HCT116 (cell line): Measurements from ENCODE around the gene ATP6V0A1. TPM values are rescaled to one million over a fixed set of nuclear protein-coding genes. Genes with fewer than 3 reads are reported as not detected.

Source experiments
- ATAC-seq: fragments of 200-7000 bp; cut with Tn5 transposase; 2 replicates; pipeline ENCODE4 v1.9.1; 2020; ENCODE audit warnings: mild to moderate bottlenecking, moderate library complexity
- BruUV-seq: library from RNA; stranded (reverse); fragments of 400-500 nt; replicated peaks from 2 replicates; lab custom pipeline; 2021; lab: Mats Ljungman, UMichigan
- CTCF ChIA-PET: fragments of 300-600 bp; sonication (Branson Sonifier 250); formaldehyde crosslinking; loops from one replicate; lab custom pipeline; 2021; ENCODE audit warnings: antibody characterized with exemption; lab: Charles Lee
- POLR2A ChIA-PET: fragments of 300-600, 350-600 bp; sonication (Branson Sonifier 250); formaldehyde crosslinking; loops from one replicate; lab custom pipeline; 2021; ENCODE audit warnings: antibody characterized with exemption; lab: Charles Lee
- RAD21 ChIA-PET, 2 experiments: fragments of 300-600 bp; sonication (Branson Sonifier 250); formaldehyde crosslinking; loops; one replicate each; lab custom pipeline; 2023; ENCODE audit warnings: low total read pairs in 2 of 2; ENCODE audit not compliant: uncharacterized antibody in 2 of 2, unreplicated experiment in 2 of 2, low non-redundant PET in 1 of 2; lab: Charles Lee
- DNase-seq: peaks from one replicate; pipeline ENCODE4 v3.0.0-alpha.2; 2010; ENCODE audit warnings: low read depth, low spot score
- H2AFZ ChIP-seq: fragments of 200-600 bp; shearing (Covaris generic), sonication (generic); 2 replicates; pipeline ENCODE4 v1.6.1; 2017; ENCODE audit warnings: low read depth, mixed run types, mixed read lengths, antibody characterized with exemption, low read length; ENCODE audit not compliant: poor library complexity, severe bottlenecking
- H3K27ac ChIP-seq: 2 replicates; pipeline ENCODE4 v1.5.1; 2012; ENCODE audit warnings: low read depth, low read length
- H3K27me3 ChIP-seq: fragments of 200-600 bp; sonication (generic); 2 replicates; pipeline ENCODE4 v1.6.1; 2016; ENCODE audit warnings: mixed run types, low read length, mixed read lengths; ENCODE audit not compliant: insufficient read depth
- H3K36me3 ChIP-seq, 2 experiments: fragments of 200-500 bp in 1 of 2; fragments of 200-600 bp in 1 of 2; sonication (Bioruptor generic) in 1 of 2; sonication (generic) in 1 of 2; 2 replicates each; pipeline versions ENCODE4 v1.5.1 to v1.6.1; 2014 to 2016; ENCODE audit warnings: low read length in 2 of 2, inconsistent platforms in 1 of 2, mixed read lengths in 1 of 2, mixed run types in 1 of 2; ENCODE audit not compliant: insufficient read depth in 2 of 2, control insufficient read depth in 1 of 2
- H3K4me1 ChIP-seq, 2 experiments: fragments of 200-600 bp in 1 of 2; sonication (generic) in 1 of 2; 2 replicates each; pipeline versions ENCODE4 v1.5.1 to v1.6.1; 2012 to 2017; ENCODE audit warnings: low read length in 2 of 2, inconsistent platforms in 1 of 2, mild to moderate bottlenecking in 1 of 2, mixed read lengths in 1 of 2, mixed run types in 1 of 2, moderate library complexity in 1 of 2; ENCODE audit not compliant: insufficient read depth in 2 of 2, control insufficient read depth in 1 of 2
- H3K4me2 ChIP-seq: fragments of 200-600 bp; sonication (generic); 2 replicates; pipeline ENCODE4 v1.6.1; 2017; ENCODE audit warnings: mixed run types, low read length, mixed read lengths
- H3K4me3 ChIP-seq, 2 experiments: fragments of 200-600 bp in 1 of 2; sonication (generic) in 1 of 2; replicated peaks in 1 of 2; 2 replicates each; pipeline ENCODE4 v1.5.1; 2011 to 2016; ENCODE audit warnings: low read length in 2 of 2, control low read depth in 1 of 2, low read depth in 1 of 2, mild to moderate bottlenecking in 1 of 2, mixed read lengths in 1 of 2, mixed run types in 1 of 2
- H3K79me2 ChIP-seq: fragments of 200-600 bp; sonication (generic); 2 replicates; pipeline ENCODE4 v1.6.1; 2017; ENCODE audit warnings: mild to moderate bottlenecking, mixed run types, low read length, moderate library complexity, mixed read lengths; ENCODE audit not compliant: insufficient read depth
- H3K9ac ChIP-seq: fragments of 200-600 bp; sonication (generic); 2 replicates; pipeline ENCODE4 v1.6.1; 2016; ENCODE audit warnings: low read length, mixed read lengths
- H3K9me2 ChIP-seq: fragments of 200-600 bp; sonication (generic), shearing (Covaris generic); 2 replicates; pipeline ENCODE4 v1.6.1; 2017; ENCODE audit warnings: mixed run types, mild to moderate bottlenecking, moderate library complexity; ENCODE audit not compliant: insufficient read depth
- H3K9me3 ChIP-seq, 2 experiments: fragments of 200-500 bp in 1 of 2; fragments of 200-600 bp in 1 of 2; sonication (Bioruptor generic) in 1 of 2; sonication (generic) in 1 of 2; 2 replicates each; pipeline ENCODE4 v1.6.1; 2014 to 2017; ENCODE audit warnings: low read length in 2 of 2, mixed read lengths in 2 of 2, inconsistent platforms in 1 of 2, low read depth in 1 of 2, mild to moderate bottlenecking in 1 of 2, mixed run types in 1 of 2, moderate library complexity in 1 of 2; ENCODE audit not compliant: control insufficient read depth in 1 of 2, insufficient read depth in 1 of 2
- H4K20me1 ChIP-seq: fragments of 200-600 bp; sonication (generic), shearing (Covaris generic); 2 replicates; pipeline ENCODE4 v1.6.1; 2017; ENCODE audit warnings: mixed run types, mild to moderate bottlenecking, moderate library complexity; ENCODE audit not compliant: insufficient read depth
- CTCF ChIP-seq, 3 experiments: fragments of 200-600 bp in 1 of 3; sonication (generic) in 1 of 3; IDR thresholded peaks in 2 of 3; conservative IDR thresholded peaks in 1 of 3; 2 replicates each; pipeline ENCODE4 v1.5.1; 2012 to 2017; ENCODE audit warnings: low read depth in 2 of 3, low read length in 2 of 3, antibody characterized with exemption in 1 of 3, borderline replicate concordance in 1 of 3, control low read depth in 1 of 3, mild to moderate bottlenecking in 1 of 3, mixed read lengths in 1 of 3, mixed run types in 1 of 3, moderate library complexity in 1 of 3; ENCODE audit not compliant: insufficient read depth in 1 of 3
- FOSL1 ChIP-seq: IDR thresholded peaks from 2 replicates; pipeline ENCODE4 v1.6.1; 2012; ENCODE audit warnings: low read depth
- POLR2A ChIP-seq: IDR thresholded peaks from 2 replicates; pipeline ENCODE4 v1.7.0; 2011; ENCODE audit warnings: borderline replicate concordance; ENCODE audit not compliant: insufficient read depth, insufficient read length; ENCODE audit errors: extremely low read depth
- POLR2AphosphoS5 ChIP-seq: IDR thresholded peaks from 2 replicates; pipeline ENCODE4 v1.6.1; 2011; ENCODE audit warnings: mild to moderate bottlenecking, low read depth, low read length, moderate library complexity
- SRF ChIP-seq: IDR thresholded peaks from 2 replicates; pipeline ENCODE4 v1.6.1; 2012; ENCODE audit warnings: low read depth
- TCF7L2 ChIP-seq: IDR thresholded peaks from 2 replicates; pipeline ENCODE4 v1.7.0; 2011; ENCODE audit warnings: borderline replicate concordance, inconsistent platforms; ENCODE audit not compliant: insufficient read depth, insufficient read length; ENCODE audit errors: extremely low read depth
- YY1 ChIP-seq: IDR thresholded peaks from 2 replicates; pipeline ENCODE4 v1.6.1; 2011; ENCODE audit warnings: low read length, low read depth, moderate library complexity, mild to moderate bottlenecking; ENCODE audit not compliant: insufficient replicate concordance; ENCODE audit errors: extremely low read depth
- ZFX ChIP-seq: fragments of 450-650 bp; IDR thresholded peaks from 2 replicates; pipeline ENCODE4 v1.6.1; 2017
- ZNF274 ChIP-seq: fragments of 200-500 bp; sonication (Bioruptor generic); IDR thresholded peaks from 2 replicates; pipeline ENCODE4 v1.6.1; 2014; ENCODE audit warnings: mild to moderate bottlenecking, low read depth, low read length, inconsistent platforms
- intact Hi-C: fragments of 100-400 bp; cut with micrococcal nuclease; formaldehyde crosslinking; loops from 2 replicates; pipeline ENCODE4 v1.10.0; 2022
- total RNA-seq: library from RNA; stranded (reverse); gene quantifications from one replicate; pipeline ENCODE4 v1.2.1, GENCODE V29; 2021; ENCODE audit not compliant: unreplicated experiment
- TF ChIP-seq, protein P1 (sequence below): IDR thresholded peaks from 2 replicates; pipeline ENCODE4 v1.6.1; 2012
- TF ChIP-seq, protein P2 (sequence below): IDR thresholded peaks from 2 replicates; pipeline ENCODE4 v1.6.1; 2011; ENCODE audit warnings: mild to moderate bottlenecking, low read length, moderate library complexity; ENCODE audit not compliant: insufficient replicate concordance; ENCODE audit errors: extremely low read depth

ATP6V0A1 gene
- total RNA-seq, 1 experiment from 2014 or later, result 65.2 TPM

GRCh38 chr17:42537826-42538451 is 79.3 kb downstream of the ATP6V0A1 start:
- no peak overlapping the region for H2AFZ ChIP-seq
- H3K9ac ChIP-seq, result no peak overlapping the region
- no peak overlapping the region for H3K4me3 ChIP-seq
- BruUV-seq, result no TSS peak
- no peaks in the 10 kb centered on the region for H3K79me2 ChIP-seq
- DNase-seq (no peak), ATAC-seq (no peak)
- CTCF ChIA-PET, result interaction anchor here (2.2 kb wide), 1 partner anchor 10 kb away, joined by 7 read pairs; no protein-coding TSS in a partner anchor
- POLR2A ChIA-PET, result no interaction called here
- intact Hi-C loops, result no loop called here
- no peak overlapping the region for H3K27ac ChIP-seq
- no peaks in the 10 kb centered on the region for H3K27me3 ChIP-seq
- no peaks in the 10 kb centered on the region for H3K9me2 ChIP-seq
- TF ChIP-seq YY1 (no peak), ZFX (no peak), ZNF274 (no peak)
- TF ChIP-seq, protein P1, sequence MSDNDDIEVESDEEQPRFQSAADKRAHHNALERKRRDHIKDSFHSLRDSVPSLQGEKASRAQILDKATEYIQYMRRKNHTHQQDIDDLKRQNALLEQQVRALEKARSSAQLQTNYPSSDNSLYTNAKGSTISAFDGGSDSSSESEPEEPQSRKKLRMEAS, result no peak
- RAD21 ChIA-PET, result no interaction called here
- H4K20me1 ChIP-seq, result no peaks in the 10 kb centered on the region
- no peaks in the 10 kb centered on the region for H3K9me3 ChIP-seq
- no peaks in the 10 kb centered on the region; a peak in 1 of 4 replicates for H3K36me3 ChIP-seq
- no peak overlapping the region for H3K4me2 ChIP-seq
- peaks cover 19 to 34% of the 10 kb centered on the region in 2 experiments for H3K4me1 ChIP-seq

GRCh38 chr17:42538482-42538881 is 79.8 kb downstream of the ATP6V0A1 start:
- CTCF ChIA-PET, result interaction anchor here (2.2 kb wide), 1 partner anchor 10 kb away, joined by 7 read pairs; no protein-coding TSS in a partner anchor
- TF ChIP-seq SRF (no peak), POLR2A (no peak), TCF7L2 (no peak), CTCF (IDR thresholded peaks at IDR 0.05 in 2 of 3, conservative IDR thresholded peaks at IDR 0.05 in 1 of 3; ENCODE audit: borderline replicate concordance in 1 of 3, insufficient read depth in 1 of 3, low read depth in 2 of 3, low read length in 2 of 3) (no peak), FOSL1 (no peak), POLR2AphosphoS5 (no peak)
- TF ChIP-seq, protein P2, sequence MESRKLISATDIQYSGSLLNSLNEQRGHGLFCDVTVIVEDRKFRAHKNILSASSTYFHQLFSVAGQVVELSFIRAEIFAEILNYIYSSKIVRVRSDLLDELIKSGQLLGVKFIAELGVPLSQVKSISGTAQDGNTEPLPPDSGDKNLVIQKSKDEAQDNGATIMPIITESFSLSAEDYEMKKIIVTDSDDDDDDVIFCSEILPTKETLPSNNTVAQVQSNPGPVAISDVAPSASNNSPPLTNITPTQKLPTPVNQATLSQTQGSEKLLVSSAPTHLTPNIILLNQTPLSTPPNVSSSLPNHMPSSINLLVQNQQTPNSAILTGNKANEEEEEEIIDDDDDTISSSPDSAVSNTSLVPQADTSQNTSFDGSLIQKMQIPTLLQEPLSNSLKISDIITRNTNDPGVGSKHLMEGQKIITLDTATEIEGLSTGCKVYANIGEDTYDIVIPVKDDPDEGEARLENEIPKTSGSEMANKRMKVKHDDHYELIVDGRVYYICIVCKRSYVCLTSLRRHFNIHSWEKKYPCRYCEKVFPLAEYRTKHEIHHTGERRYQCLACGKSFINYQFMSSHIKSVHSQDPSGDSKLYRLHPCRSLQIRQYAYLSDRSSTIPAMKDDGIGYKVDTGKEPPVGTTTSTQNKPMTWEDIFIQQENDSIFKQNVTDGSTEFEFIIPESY, result no peak

More at GRCh38 chr17:42538482-42538881, 79.8 kb downstream of the ATP6V0A1 start:
- H3K79me2 ChIP-seq, result no peaks in the 10 kb centered on the region
- no peaks in the 10 kb centered on the region; a peak in 1 of 4 replicates for H3K36me3 ChIP-seq
- H3K9ac ChIP-seq, result no peak overlapping the region
- peaks cover 19 to 34% of the 10 kb centered on the region in 2 experiments for H3K4me1 ChIP-seq
- ChIA-PET RAD21 (no interaction called here), POLR2A (no interaction called here)
- ATAC-seq, result no peak
- intact Hi-C loops, result no loop called here
- no TSS peak for BruUV-seq
- H3K27ac ChIP-seq, result no peak overlapping the region
- no peak for DNase-seq
- H2AFZ ChIP-seq, result no peak overlapping the region
- no peaks in the 10 kb centered on the region for H3K27me3 ChIP-seq
- H3K4me2 ChIP-seq, result no peak overlapping the region
- no peak overlapping the region for H3K4me3 ChIP-seq
- H3K9me3 ChIP-seq, result no peaks in the 10 kb centered on the region
- no peaks in the 10 kb centered on the region for H4K20me1 ChIP-seq
- H3K9me2 ChIP-seq, result no peaks in the 10 kb centered on the region
